Stimulated activated CD4-positive, alpha-beta T cell treated with anti-CD3 and anti-CD28 coated beads, TNF-alpha, amount 100 ng/mL, for 24 hours (primary cell): Measurements from ENCODE around the gene NEMP1.
A peak's percentile ranks its signal among the peaks of the same experiment; 100 is the strongest.

Source experiments
- DNase-seq, 3 experiments: peaks; one replicate each; pipeline ENCODE4 v3.0.0-alpha.2; 2020; ENCODE audit warnings: low read depth in 3 of 3

Gene NEMP1

GRCh38 chr12:57107456-57108155 lies 29.0 kb upstream of the NEMP1 start:
- DNase-seq = no peak

- DNase-seq = no peak
Measured at GRCh38 chr12:57106021-57106708, 27.6 kb upstream of the NEMP1 start.

- no peak for DNase-seq
Measured at GRCh38 chr12:57105011-57105753, 26.6 kb upstream of the NEMP1 start.

- DNase-seq = no peak
Measured at GRCh38 chr12:57104292-57104910, 25.8 kb upstream of the NEMP1 start.

- DNase-seq = no peak
Measured at GRCh38 chr12:57103856-57104255, 25.3 kb upstream of the NEMP1 start.

GRCh38 chr12:57101892-57102695 lies 23.5 kb upstream of the NEMP1 start:
- no peak for DNase-seq

GRCh38 chr12:57099766-57100165 lies 21.2 kb upstream of the NEMP1 start:
- DNase-seq = no peak

GRCh38 chr12:57099047-57099714 lies 20.6 kb upstream of the NEMP1 start:
- DNase-seq = no peak

- DNase-seq = no peak
Measured at GRCh38 chr12:57098546-57098945, 20.0 kb upstream of the NEMP1 start.

GRCh38 chr12:57097554-57097835 lies 18.9 kb upstream of the NEMP1 start:
- no peak for DNase-seq

GRCh38 chr12:57096748-57097553 lies 18.4 kb upstream of the NEMP1 start:
- no peak for DNase-seq

GRCh38 chr12:57096099-57096572 lies 17.5 kb upstream of the NEMP1 start:
- no peak for DNase-seq

GRCh38 chr12:57095440-57095839 lies 16.8 kb upstream of the NEMP1 start:
- DNase-seq = no peak

- no peak for DNase-seq
Measured at GRCh38 chr12:57094208-57095160, 15.9 kb upstream of the NEMP1 start.

GRCh38 chr12:57093415-57094207 lies 15.0 kb upstream of the NEMP1 start:
- peak in 2 of 3 experiments; percentile 58 to 83 for DNase-seq

GRCh38 chr12:57092876-57093414 lies 14.4 kb upstream of the NEMP1 start:
- no peak for DNase-seq

GRCh38 chr12:57092529-57092862 lies 13.9 kb upstream of the NEMP1 start:
- no peak for DNase-seq
